Measurements from ENCODE around the gene UTP20.

DNA sequence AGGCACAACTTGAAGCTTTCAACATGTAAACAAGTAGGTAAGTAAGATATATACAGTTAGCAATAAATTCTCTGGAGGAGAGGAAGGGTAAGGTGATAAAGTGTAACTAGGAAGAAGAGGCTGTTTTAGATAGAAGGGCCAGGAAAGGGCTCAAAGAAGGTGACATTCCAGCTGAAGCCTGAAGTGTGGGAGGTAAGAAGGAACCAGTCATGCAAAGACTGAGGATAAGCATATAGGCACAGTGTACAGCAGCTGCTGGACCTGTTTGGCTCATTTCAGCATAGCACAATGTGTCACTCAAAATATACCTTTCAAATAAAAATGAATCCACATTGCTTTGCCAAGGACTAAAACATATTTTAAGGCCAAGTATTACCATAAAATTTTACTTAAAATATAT lies 156.2 kb downstream of the UTP20 start:
- TF ChIP-seq EZH2 (IDR thresholded peaks at IDR 0.05; ENCODE audit: insufficient read depth, low read length): no peak
- TF ChIP-seq, protein P1, sequence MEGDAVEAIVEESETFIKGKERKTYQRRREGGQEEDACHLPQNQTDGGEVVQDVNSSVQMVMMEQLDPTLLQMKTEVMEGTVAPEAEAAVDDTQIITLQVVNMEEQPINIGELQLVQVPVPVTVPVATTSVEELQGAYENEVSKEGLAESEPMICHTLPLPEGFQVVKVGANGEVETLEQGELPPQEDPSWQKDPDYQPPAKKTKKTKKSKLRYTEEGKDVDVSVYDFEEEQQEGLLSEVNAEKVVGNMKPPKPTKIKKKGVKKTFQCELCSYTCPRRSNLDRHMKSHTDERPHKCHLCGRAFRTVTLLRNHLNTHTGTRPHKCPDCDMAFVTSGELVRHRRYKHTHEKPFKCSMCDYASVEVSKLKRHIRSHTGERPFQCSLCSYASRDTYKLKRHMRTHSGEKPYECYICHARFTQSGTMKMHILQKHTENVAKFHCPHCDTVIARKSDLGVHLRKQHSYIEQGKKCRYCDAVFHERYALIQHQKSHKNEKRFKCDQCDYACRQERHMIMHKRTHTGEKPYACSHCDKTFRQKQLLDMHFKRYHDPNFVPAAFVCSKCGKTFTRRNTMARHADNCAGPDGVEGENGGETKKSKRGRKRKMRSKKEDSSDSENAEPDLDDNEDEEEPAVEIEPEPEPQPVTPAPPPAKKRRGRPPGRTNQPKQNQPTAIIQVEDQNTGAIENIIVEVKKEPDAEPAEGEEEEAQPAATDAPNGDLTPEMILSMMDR (IDR thresholded peaks at IDR 0.05; ENCODE audit: insufficient read depth, low read depth, low read length): no peak
